GM18520 (cell line): ENCODE results near the gene NLGN1.

Source experiments
- ATAC-seq: cut with Tn5 transposase; IDR thresholded peaks from one replicate; pipeline ENCODE4 v1.9.1; 2021; ENCODE audit not compliant: unreplicated experiment

NLGN1 gene

DNA sequence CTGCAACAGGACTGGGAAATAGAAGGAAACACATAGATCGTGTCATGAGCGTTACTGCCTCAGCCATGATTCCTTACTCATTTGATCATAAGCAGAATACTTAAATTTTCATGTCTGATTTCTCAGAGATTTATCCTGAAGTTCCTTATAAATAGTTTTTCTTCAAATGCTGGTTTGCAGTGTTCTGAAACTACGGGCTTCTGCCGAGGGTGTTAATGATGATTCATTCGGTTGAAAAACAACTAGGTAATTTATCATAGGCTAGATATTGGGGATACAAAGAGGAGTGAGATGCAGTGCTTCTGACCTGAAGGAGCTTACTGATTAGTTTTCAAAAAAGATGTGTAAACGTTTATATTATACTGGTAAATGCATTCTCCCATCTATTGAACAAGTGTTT, 428.9 kb downstream of the NLGN1 start:
- no peak for ATAC-seq

DNA sequence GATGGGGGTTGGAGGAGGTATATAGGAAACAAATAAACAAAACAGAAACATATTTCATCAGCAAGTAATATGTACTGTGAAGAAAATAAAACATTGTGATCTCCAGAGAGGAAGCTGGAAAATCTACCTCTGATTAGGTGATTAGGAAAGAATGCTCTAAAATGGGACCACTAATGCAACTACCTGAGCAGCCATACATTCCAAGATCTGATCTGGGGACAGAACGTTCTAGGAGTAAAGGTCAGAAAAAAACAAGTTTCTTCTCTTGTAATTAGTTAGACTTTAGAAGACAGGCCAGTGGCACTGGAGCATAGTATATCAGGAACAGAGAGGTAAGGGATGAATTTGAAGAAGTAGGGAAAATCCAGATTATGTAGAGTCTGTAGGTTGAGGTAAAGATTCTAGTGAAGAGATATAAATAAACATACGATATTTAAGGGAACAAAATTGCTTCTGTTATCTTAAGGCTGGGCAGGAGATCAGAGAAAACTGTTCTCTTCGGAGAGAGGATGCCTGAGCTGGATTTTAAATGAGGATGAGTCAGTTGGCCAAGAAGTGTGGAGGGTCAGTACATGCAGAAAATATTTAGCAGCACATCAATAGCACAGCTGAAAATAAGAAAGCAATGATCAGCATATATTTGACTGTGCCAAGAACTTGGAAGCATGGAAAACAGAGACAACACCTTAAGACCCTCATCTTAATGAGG, 429.5 kb downstream of the NLGN1 start:
- ATAC-seq: no peak

DNA sequence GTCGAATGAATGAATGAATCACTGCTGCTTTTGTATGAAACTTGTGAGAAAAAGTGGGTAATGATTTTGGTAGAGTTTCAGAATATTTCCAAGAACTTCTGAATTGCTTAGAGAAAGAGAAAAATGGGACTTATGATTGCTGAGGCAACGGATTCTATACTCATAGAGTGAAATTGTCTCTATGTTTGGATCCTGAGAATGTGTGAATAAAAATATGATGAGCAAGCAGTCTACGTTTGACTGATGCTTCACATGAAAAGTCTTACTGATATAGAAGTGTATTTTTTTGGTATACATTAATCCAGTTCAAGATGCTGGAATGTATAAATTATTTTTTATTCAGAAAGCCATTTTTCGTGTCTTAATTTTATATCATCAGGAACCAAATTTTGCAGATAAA, 441.1 kb downstream of the NLGN1 start:
- no peak for ATAC-seq

DNA sequence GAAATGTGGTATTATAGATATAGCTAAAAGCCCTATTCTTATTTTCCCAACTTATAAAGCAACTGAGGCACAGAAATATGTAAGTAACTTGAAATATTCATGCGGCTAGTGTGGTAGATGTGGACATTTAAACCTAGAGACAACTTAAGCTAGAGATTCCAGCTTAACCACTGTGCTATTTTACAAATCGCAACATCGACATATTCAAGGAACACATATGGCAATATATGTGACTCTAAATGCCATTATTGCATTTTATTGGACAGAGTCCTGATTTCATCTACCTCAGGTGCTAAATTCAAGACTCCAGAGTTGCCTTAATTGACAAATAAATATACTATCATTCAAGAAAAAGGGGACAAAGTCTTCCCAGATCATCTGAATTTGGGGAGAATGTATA, 442.3 kb downstream of the NLGN1 start:
- no peak for ATAC-seq

DNA sequence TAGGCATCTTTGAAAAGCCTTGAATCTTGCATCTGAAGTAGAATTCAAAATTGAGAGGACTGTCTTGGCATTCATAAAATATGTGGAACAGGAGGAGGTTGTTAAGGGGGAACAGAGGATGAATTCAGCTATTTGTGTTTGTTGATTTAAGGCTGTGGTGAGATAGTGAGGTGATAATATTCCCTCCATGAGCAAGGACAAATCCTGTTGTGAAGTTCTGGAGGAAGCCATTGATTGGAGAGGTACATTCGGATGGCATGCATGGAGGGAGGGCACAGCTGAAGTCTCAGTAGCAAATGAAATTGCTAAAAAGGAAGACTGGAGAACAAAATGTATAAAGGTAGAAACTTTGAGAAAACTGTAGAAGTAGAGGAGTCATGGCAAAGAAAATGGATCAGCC, 443.8 kb downstream of the NLGN1 start:
- ATAC-seq: no peak

DNA sequence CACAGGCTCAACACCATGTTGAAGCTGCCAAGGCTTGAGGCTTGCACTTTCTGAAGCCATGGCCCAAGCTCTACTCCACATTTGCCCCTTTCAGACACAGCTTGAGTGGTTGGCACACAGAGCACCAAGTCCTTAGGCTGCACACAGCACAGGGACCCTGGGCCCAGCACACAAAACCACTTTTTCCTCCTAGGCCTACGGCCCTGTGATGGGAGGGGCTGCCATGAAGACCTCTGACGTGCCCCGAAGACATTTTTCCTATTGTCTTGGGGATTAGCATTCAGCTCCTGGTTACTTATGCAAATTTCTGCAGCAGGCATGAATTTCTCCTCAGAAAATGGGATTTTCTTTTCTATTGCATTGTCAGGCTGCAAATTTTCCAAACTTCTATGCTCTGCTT, 445.5 kb downstream of the NLGN1 start:
- no peak for ATAC-seq

DNA sequence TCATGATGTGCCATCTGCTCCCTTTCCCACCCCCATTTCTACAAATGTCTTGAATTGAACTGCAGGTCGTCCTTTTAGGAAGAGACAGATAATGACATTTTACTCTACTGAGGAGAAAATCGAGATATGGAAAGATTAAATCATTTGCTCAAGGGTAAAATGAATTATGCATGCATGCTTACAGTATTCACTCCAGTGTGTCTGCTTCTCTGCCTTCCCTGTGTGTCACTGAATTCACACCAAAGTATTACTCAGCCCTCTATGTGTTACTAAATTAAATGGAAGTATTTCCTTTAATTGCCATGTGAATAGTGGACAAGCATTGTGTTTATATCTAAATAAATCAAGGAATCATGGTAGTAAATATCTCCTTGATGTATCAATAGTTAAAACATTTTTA, 449.0 kb downstream of the NLGN1 start:
- ATAC-seq: no peak

DNA sequence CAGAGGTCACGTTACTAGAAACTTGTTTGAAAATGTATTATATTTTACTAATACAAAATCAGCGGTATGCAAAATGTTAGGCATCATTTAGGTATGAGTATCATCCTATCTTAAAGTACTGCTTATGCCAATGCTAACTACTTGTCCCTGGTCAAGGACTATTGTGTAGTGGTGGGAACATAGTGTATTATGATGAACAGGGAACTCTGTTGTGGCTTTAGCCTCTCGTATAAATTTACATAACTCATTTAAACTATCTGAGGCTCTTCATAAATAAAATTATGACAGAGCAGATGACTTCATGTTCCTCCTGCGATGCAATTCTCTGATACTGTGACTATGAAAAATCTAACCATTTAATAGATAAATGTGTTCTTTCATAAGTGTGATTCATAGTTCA, 451.9 kb downstream of the NLGN1 start:
- no peak for ATAC-seq

DNA sequence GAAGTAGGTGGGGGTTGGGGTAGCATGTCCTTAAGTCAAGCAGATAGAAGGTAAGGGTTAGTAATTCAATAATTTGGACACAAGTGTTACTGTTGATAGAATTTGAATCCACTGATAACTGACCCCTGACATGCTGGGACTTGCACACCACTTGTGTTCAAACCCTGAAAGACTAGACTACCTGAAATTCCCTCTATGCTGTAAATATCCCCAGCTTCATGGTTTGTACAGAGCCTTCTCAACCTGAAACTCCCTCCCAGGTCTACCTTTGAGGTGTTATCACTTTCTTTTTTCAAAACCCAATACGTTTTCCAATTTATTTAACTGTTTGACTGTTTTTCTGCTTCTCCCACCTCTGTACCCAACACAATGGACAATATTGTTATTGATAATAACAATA, 459.6 kb downstream of the NLGN1 start:
- no peak for ATAC-seq

DNA sequence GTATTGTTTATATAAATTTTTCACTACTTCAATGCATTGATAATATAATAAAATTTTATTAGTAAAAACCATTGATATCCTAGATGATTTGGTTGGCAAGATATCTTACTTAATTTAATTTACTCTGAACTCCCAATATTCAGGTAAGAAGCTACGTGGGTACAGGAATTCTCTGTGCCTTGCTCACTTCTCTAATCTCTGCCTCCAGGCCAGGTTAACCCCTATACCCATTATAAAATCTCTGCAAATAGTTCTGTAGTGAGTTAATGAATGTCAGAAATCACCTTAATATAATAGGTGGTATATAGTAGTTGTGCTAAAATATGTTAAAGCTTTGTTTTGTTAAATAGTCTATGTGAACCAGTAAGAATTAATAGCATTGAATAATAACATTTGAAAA, 465.2 kb downstream of the NLGN1 start:
- ATAC-seq: no peak

DNA sequence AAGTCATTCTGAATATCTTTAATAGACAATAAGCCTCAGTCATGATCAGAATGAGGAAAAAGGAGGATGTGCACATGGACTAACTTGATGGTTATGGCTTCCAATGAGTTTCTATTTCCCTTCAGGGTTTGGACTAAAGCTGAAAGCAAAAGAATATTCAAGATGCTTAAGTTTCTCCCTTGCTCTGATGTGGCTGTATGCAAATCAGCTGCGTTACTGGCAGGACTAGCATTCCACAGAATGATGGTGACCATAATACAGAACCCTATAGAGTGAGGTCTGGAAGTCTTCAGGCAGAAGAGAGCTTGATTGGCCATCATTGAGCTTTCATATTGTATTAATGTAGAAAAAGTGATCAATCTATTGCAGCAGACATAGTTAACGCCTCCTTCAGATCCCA, 466.0 kb downstream of the NLGN1 start:
- no peak for ATAC-seq

DNA sequence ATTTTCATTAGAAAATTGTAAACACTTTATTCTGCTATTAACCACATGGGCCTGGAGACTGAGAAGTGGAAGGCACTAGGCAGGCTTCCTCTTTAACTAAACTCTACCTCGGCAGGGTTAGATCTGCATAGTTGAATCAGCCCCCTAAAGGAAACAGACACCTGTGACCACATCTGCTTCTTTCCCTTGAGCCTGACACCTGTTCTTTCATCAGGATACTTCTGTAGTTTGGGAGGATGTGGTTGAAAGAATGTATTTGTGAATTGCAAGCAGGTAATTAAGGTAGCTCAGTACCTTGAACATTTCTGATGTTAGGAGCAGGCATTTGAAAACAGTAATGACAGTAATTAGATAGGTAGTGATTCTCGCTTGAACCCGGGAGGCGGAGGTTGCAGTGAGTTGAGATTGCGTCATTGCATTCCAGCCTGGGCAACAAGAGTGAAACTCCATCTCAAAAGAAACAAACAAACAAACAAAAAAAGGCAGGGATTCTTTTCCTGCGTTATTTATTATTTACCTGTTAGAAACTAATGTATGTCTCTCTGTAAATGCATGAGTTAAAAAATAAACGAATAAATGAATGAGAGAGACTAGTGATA, 468.5 kb downstream of the NLGN1 start:
- no peak for ATAC-seq

DNA sequence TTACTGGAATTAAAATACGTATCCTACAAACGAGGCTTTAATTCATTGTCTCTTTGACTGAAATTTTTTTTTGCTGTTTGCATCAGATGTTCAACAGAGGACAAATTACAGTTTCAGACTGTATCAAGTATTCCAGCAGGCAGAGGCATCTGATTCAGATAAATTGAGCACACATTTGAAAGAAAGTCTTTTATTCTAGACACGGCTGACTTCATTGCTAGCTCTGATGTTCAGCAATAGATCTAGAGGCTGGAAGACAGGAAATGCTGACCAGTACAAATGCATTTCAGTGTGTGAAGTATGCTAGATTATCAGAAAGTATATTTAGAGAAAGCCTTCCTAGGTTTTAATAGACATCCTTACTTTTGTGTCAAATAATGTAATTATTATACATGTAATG, 472.2 kb downstream of the NLGN1 start:
- ATAC-seq: no peak

DNA sequence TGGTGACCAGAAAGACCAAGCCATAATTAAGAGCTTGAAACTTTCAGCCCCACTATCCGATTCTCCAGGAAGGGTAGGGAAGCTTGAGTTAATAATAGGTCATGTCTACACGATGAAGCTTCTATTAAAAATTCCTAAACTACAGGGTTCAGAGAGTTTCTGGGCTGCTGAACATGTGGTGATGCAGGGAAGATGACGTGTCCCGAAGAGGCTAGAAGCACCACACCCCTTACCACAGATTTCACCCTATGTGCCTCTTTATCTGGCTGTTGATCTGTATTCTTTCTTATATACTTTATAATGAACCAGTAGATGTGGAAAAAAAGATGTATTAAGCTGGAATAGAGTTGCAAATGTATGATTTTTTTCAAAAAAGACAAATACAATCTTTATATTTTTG, 473.4 kb downstream of the NLGN1 start:
- no peak for ATAC-seq

DNA sequence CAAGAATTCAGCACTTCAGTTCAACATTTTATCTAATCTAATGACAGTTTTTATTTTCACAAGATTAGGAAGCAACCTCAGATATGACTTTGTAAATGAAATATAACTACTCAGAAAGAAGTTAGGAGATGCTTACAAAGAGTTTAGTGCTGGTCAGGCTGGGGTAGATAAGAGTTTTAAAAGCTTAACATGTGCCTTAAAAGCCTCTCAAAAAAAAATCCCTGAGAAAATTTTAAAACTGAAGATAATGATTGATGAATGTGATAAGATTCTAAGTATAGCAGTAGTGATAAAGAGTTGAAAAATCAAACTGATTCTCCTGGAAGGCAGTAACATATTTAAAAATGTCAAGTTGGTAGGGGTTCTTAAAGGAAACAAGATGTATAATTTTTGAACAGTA, 478.2 kb downstream of the NLGN1 start:
- no peak for ATAC-seq

DNA sequence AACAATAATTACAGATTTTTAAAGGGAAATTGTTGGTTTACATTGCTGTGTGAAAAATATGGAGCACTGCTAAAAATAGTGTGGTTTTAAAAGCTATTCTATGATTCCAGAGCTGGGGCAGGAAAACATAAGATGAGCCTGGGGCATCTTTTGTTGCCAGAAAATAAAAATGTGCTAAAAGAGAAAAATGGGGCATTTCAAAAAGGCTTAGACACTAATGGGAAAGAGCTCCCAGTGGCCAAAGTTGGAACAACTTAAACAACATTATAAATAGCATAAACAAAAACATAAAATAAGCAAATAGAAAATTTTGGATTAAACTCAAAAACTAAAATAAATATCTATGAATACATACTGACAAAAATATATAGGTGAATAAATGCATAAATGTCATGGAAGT, 478.9 kb downstream of the NLGN1 start:
- ATAC-seq: no peak

DNA sequence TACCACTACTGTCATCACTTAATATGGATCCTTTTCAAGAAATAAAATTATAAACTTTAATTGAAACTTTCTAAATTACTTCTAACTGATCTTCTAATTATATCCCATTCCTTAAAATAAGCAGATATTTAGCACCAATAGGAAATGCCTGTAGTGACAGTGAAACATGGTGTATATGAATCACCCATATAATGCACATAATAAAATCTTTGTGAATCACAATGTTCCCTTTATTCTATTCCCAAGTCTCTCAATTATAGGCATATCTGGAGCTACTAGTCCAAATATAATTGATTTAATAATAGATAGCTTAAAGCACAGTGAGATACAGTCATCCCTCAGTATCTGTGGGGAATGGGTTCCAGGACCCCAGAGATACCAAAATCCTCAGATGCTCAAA, 490.3 kb downstream of the NLGN1 start:
- no peak for ATAC-seq

DNA sequence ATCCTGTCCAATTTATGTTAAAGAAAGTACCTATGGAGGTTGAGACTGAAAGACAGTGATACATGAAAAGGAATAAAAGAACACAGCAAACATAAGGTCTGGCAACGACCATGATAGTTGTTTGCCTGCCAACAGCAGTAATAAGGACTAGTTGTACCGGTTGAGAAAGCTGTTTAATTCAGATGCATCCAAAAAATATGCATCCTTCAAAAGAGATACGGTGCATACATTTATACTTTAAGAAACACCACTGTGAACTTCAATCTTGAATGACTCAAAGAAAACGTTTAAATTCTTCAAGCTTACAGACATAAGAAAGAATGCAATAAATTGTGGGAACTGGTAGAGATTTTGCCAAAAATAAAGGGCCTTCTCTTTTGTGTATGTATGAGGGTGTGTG, 492.1 kb downstream of the NLGN1 start:
- no peak for ATAC-seq

DNA sequence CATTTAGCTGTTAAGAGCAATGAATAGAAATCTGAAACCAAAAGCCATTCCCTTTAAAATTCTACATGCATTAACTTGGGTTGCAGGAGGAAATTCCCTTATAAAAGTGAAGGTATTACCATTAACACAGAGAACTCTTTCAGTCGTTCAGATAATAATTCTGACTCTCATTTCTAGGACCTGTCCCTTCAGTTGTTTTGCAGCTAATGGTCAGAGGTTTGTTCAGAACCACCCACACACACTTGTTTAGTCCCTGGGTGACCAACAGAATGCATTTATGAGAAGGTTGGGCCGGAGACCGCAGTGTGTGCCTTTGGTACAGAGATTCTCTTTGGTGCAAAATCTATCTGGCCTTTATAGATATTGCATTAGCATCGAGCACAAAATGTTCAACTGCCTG, 492.5 kb downstream of the NLGN1 start:
- no peak for ATAC-seq

DNA sequence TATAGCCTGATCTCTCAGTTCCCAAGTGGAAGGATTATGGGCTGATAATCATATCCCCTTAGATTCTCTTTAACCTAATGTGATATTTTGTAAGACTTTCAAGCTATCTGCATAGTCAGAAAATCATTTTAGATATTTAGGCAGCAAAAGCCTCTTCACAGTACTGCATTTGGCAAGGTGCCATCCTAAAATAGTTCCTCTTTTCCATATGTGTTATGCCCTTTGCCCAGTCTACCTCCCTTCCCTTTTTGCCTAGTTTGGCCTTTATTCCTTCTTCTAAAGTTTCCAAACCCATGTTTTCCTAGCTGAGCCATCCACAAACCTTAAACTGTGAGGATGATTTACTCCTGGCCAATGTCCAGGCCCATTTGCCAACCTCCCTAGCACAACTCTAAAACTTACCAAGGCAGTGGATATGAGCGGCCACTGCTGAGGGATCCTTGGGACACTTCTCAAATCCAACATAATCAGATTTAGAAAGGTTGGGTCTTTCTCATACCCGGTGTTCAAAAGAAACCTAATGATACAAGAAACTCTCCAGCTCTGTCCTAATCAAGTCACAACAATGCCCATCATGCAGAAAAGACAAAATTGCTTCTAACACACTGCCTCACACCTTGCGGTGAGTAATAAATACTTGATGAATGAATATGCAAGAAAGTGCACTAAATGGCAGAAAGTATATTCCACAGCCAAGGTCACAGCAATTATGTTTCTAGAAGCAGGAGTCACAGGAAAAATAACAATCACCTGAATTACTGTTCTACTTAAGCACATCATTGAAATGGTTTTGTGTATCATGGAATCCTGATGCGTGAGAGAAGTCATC, 493.9 kb downstream of the NLGN1 start:
- ATAC-seq: no peak

DNA sequence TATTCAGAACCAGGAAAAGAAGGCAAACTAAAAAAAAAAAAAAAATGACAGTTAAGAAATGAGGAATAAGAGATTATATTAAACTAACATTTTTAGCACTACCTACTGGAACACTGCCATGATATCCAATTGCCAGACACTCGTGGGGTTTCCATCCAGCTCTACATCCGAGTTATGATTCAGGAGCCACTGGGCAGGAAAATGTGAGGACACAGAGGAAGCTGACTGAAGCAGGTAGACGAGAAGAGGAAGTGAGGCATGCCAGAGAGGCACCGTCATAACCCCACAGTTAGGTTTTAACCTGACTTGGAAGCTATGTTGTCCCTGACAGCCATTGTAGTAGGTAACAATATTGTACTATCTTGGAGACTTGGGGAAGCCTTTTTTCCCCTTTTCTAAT, 495.0 kb downstream of the NLGN1 start:
- no peak for ATAC-seq

DNA sequence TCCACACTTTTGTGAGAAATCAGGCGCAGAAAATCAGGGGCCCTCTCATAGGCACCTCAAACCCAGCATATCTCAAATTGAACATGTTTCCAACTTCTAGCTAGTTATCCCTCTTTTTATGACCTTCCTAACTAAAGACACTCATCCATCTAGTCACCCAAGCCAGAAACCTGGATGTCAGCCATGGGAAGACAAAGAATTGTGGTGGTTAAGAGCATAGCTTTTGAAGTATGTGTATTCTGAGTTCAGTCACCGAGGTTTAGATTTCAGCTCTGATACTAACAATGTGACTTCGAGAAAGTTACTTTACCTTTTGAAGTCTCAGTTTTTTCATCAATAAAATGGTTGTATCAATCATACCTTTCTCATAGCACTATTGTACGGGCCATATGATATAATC, 495.5 kb downstream of the NLGN1 start:
- no peak for ATAC-seq
